LHCN-M2 (cell line): ENCODE results near the gene TMEM218. TPM values are rescaled to one million over a fixed set of nuclear protein-coding genes. Genes with fewer than 3 reads are reported as not detected.
A peak's percentile ranks its signal among the peaks of the same experiment; 100 is the strongest.

Experiments
- DNase-seq: peaks from one replicate; pipeline ENCODE4 v3.0.0-alpha.2; 2012; ENCODE audit warnings: low read depth
- total RNA-seq: library from RNA; depleted of rRNA; stranded (reverse); fragments of >200 nt; gene quantifications from 2 replicates; pipeline ENCODE4 v1.2.3, GENCODE V29; 2014

The TMEM218 gene
- total RNA-seq, 1 experiment from 2014 or later, result 38.1 TPM

GRCh38 chr11:125075900-125076317 is 35.5 kb downstream of the TMEM218 start:
- DNase-seq, result peak; percentile 5

- peak; percentile 9 for DNase-seq
Observed at GRCh38 chr11:125075242-125075625, 36.2 kb downstream of the TMEM218 start.

- no peak for DNase-seq
Observed at GRCh38 chr11:125074511-125075241, 36.8 kb downstream of the TMEM218 start.

- DNase-seq, result no peak
Observed at GRCh38 chr11:125073616-125074483, 37.6 kb downstream of the TMEM218 start.

- no peak for DNase-seq
Observed at GRCh38 chr11:125072961-125073590, 38.4 kb downstream of the TMEM218 start.

GRCh38 chr11:125072218-125072960 is 39.0 kb downstream of the TMEM218 start:
- DNase-seq, result no peak

GRCh38 chr11:125071846-125072217 is 39.6 kb downstream of the TMEM218 start:
- DNase-seq, result no peak

- peak; percentile 48 for DNase-seq
Observed at GRCh38 chr11:125071435-125071834, 40.0 kb downstream of the TMEM218 start.

GRCh38 chr11:125070699-125071254 is 40.6 kb downstream of the TMEM218 start:
- DNase-seq, result peak; percentile 85

GRCh38 chr11:125069796-125070195 is 41.6 kb downstream of the TMEM218 start:
- peak; percentile 68 for DNase-seq

GRCh38 chr11:125069008-125069407 is 42.4 kb downstream of the TMEM218 start:
- peak; percentile 8 for DNase-seq

GRCh38 chr11:125068368-125068767 is 43.1 kb downstream of the TMEM218 start:
- DNase-seq, result no peak

GRCh38 chr11:125064070-125064469 is 47.4 kb downstream of the TMEM218 start:
- no peak for DNase-seq

- DNase-seq, result peak; percentile 3
Observed at GRCh38 chr11:125063429-125064043, 47.9 kb downstream of the TMEM218 start.

GRCh38 chr11:125062931-125063428 is 48.4 kb downstream of the TMEM218 start, which contains the start of gene SLC37A2:
Gene SLC37A2, plus strand, starts transcription at chr11:125063305. Its CDS starts 63 bp downstream, at chr11:125063368.
- peak; percentile 63 for DNase-seq

GRCh38 chr11:125062218-125062930 is 49.1 kb downstream of the TMEM218 start:
- DNase-seq, result peak; percentile 6

GRCh38 chr11:125061281-125061680 is 50.1 kb downstream of the TMEM218 start:
- no peak for DNase-seq

GRCh38 chr11:125057693-125058016 is 53.8 kb downstream of the TMEM218 start:
- DNase-seq, result no peak

- DNase-seq, result no peak
Observed at GRCh38 chr11:125056931-125057692, 54.3 kb downstream of the TMEM218 start.
